D721Med (cell line): ENCODE data around the gene RNU6-1.

Experiments used
- DNase-seq: peaks from one replicate; pipeline ENCODE4 v3.0.0; 2011; ENCODE audit warnings: low spot score; ENCODE audit not compliant: insufficient read length
- FAIRE-seq: peaks from 2 replicates; lab custom pipeline; 2011; peaks lifted over from hg19 to GRCh38; lab: Jason Lieb, UNC
- TF ChIP-seq, protein P1 (sequence below): IDR thresholded peaks from 2 replicates; pipeline ENCODE4 v1.5.1; 2012; ENCODE audit warnings: mild to moderate bottlenecking, control low read depth; ENCODE audit not compliant: insufficient read depth; ENCODE audit errors: missing control alignments

RNU6-1 gene

DNA sequence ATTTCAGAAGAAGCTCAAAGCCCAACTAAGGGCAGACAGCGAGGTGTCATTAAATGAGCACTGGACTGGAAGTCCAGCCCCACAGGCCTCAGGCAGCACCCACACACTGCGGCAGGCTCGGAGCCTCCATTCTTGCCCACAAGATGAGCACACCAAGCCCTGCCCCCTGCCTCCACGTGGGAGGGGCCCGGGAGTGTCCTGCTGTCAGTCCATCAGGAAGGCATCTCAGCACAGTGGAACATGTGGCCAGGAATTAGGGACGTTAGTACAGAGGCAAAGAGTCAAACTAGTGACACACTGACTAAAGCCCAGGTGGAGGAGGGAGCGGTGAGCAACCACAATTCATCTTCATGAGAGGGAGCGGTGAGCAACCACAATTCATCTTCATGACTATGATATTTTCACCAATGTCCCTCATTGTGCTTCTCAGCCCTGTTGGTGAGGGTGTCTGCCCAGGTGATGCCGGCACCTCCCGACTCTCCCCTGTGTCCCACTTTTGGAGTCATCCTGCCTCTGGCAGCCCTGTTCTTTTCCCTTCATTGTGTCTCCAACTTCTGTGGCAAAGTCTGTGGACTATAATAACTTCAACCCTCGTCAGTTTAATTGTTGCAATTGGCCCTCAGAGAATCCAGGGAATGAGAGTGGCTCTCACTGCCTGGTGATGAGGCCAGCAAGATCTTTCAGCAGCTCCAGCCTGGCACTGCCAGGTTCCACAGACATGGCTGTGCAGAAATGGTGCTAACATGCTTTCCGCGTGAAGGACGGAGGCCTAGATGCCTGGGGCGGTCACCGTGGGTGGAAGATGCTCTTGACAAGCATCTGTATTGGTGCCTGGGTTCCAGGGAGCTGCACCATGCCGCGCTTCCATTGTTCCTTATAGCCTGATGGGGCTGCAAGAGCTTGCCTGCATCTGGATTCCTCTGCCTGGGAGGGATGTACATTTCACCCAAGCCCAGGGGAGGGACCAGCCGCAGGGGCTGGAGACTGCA, 37.6 kb downstream of the RNU6-1 start:
- TF ChIP-seq, protein P1, sequence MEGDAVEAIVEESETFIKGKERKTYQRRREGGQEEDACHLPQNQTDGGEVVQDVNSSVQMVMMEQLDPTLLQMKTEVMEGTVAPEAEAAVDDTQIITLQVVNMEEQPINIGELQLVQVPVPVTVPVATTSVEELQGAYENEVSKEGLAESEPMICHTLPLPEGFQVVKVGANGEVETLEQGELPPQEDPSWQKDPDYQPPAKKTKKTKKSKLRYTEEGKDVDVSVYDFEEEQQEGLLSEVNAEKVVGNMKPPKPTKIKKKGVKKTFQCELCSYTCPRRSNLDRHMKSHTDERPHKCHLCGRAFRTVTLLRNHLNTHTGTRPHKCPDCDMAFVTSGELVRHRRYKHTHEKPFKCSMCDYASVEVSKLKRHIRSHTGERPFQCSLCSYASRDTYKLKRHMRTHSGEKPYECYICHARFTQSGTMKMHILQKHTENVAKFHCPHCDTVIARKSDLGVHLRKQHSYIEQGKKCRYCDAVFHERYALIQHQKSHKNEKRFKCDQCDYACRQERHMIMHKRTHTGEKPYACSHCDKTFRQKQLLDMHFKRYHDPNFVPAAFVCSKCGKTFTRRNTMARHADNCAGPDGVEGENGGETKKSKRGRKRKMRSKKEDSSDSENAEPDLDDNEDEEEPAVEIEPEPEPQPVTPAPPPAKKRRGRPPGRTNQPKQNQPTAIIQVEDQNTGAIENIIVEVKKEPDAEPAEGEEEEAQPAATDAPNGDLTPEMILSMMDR: no peak
- no peak for DNase-seq
- FAIRE-seq: no peak

DNA sequence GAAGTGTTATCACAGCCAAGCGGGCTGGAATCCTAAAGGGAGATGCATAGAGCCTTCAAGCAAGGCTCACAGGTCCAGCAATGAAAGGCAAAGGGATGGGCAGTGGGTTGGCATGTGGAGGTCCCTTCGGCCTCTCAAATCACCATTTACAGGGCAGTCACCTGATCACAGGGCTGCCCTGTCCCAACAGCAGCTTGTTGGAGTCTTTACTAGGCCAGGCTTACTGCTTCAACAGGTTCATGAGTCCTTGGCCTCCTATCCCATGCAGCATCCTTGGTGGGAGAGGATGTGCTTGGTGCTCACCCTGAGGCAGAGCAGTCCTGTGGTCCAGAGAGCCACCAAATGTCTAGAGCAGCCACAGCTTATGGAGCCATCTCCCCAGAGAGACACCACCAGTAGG, 38.7 kb downstream of the RNU6-1 start:
- FAIRE-seq (no peak), DNase-seq (no peak)
- TF ChIP-seq, protein P1: no peak

DNA sequence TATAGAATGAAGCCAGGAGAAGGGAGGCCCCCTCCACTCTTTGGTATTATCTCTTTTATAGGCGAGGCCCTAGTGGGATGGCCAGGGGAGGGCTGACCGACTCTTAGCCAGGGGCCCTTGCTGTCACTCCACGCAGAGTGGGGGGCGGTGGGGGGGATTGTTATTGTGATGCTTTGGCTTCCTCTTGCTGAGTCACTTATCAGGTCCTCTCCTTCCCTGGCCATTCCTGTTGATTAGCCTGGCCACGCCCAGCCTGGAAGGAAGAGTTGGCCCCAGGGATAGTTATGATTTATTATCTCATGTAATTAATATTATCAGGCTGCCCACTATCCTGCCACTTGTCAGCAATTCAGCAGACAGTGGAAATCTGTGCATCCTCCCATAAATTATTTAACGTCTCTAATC, 40.0 kb downstream of the RNU6-1 start:
- no peak for DNase-seq
- no peak for FAIRE-seq
- TF ChIP-seq, protein P1: no peak

DNA sequence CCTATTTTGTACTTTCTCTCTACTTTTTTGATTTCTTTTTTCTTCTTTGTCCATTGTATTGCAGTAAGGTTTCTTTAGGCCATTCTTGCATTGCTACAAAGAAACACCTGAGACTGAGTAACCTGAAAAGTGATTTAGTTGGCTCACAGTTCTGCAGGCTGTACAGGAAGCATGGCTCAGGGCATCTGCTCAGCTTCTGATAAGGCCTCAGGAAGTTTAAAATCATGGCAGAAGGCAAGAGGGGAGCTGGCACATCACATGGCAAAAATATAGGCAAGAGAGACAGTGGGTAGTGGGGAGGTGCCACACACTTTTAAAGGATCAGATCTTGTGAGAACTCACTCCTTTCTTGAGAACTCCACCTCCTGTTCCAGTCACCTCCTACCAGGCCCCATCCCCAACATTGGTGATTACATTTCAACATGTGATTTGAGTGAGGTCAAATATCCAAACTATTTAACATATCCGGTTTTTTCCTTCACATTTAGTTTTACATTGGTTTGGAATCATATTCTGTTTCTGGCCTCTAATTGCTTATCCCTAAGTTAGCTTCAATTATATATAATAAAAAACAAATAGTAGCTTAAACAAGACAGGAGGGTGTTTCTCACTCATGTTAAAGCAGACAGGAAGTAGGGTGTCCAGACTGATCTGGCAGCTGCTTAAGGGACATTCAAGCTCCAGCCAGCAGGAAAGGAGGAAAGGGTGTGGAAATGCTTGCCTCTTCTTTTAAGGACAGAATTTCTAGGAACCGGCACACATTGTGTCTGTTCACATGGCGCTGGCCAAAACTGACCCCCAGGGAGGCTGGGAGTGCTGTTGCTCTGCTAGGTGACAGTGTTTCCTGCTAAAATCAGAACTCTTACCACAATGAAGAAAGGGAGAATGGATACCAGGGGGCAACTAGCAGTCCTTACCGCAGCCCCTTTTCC, 43.4 kb downstream of the RNU6-1 start:
- no peak for FAIRE-seq
- TF ChIP-seq, protein P1: no peak
- DNase-seq: no peak

DNA sequence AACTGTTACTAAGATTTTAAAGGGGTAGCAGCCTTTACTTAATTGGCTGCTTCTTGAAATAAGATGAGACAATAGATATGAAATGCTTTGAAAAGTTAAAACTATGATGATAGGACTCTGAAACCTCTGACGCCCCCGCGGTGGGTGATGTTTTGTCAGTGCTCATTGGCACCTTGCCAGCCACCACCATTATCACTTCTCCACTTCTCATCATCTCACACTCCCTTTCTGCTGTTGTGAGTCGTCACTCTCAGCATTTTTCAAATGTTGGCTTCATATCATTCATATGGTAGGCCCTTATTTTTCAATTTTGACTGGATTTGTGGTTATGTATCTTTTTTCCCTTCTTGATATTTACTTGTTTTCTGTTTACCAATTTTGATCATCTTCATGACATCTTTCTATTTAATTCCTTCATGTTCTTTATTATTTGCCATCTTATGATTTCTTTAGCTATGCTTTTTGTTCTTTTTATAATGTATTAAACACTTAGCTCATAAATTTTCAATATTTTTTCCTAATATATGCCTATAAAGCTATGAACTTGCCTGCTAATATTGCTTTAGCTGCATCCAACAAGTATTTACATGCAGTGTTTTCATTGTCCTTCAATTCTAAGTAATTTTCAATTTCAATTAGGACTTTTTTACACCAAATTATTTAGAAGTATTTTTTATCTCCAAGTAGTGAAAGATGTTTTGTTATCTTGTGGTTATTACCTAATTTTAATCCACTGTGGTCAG, 44.8 kb downstream of the RNU6-1 start:
- DNase-seq (no peak), FAIRE-seq (no peak)
- TF ChIP-seq, protein P1: no peak

DNA sequence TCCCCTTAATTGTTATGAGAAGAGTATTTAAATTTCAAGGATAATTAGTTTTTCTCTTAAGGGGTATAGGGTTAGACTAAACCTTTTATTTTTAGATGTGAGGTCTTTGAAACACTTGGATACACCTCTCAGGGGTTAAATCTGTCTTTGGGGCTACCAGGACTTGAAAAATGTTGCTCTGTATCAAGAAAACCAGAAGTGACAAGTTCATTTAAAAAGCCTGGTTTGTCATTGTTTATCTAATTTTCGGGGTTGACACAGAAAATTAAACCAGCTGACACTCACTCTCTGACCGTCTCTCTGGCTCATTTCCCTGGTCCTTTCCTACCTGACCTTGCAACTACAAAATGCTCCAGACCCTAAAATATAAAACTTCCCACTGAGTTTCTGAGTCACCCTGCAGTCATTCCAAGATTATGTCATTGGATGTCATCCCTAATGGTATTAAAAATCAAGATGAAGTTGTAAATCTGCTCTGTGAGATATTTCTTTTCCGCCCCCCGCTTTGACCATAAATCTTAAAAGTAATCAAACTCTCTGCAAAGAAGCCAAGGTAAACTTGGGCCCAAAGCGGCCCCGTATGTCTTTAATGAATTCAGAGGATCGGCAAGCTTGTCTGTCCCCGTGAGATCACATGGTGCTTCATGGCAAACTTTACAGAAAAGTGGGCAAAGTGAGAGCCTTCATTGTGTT, 47.4 kb downstream of the RNU6-1 start:
- TF ChIP-seq, protein P1: no peak
- DNase-seq (no peak), FAIRE-seq (no peak)
